ENCODE results near the gene COASY.

Gene COASY

DNA sequence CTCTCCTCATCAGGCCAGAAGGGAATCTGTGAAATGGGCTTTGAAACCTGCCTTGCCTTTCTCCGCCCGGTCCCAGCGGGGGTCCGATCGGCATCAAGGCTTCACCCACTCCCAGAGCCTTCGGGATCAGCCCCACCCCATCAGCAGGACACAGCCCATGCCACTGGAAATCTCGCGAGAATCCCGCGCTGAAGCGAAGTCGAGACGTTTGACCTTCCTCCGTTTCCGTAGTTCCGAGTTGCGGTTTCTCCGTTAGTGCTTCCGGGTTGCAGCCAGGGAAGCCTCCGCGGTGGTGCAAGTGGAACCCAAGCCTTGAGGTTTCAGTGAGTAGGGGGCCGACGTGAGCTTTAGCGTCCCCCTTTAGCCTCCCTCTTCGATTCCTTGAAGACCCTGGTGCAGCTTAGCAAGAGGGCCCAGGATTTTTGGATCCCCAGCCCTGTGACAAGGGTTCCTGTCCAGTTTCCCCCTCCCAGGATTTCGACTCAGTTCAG lies at the start of gene COASY:
COASY (plus strand) TSS at position 252 of the 491 bp plus-strand sequence. CDS start 475 bp downstream, outside the sequence.
- DNase-seq (ENCODE audit: low read depth) = peak; percentile 87

DNA sequence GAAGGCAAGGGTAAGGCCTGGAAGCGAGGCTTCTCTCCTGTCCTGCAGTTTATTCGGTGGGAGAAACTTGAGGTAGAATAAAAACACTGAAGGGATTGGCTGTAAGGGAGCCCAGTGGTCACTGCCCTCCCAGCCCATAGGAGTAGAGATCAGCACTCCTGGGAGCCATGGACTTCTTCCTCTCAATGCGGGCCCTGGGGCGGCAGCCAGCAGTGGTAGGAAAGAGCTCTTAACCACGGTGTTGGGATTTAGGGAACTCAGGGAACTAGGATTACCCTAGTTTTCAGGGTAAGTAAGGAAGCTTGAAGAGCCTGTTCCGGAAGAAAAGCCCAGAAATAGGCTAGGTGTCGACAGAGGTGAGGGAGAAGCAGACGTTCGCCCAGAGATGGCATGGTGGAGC lies 49.7 kb upstream of the COASY start:
- no peak for DNase-seq (ENCODE audit: low read depth)

DNA sequence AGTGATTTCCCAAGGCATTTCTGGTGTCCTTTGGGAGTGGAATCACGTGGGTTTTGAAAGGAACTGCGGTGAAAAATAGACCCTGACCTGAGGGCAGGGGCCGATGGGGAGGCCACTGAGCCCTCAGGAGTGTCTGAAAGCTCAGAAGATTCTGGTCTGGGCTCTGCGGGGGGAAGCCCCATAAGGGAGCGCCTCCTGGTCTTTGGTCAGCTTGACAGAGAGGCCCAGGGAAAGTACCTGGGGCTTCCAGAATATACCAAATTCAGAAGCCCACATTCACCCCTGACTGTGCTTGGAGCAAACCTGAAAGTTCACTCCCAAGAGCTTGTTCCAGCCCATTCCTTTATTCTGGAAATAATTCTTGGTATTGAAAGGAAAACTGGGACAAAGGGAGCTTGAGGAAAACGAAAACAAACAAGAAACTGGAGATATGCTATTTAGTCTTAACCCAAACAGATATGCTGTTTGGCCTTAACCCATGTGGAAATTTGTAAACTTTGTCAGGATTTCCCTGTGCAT lies 49.2 kb upstream of the COASY start:
- no peak for DNase-seq (ENCODE audit: low read depth)

DNA sequence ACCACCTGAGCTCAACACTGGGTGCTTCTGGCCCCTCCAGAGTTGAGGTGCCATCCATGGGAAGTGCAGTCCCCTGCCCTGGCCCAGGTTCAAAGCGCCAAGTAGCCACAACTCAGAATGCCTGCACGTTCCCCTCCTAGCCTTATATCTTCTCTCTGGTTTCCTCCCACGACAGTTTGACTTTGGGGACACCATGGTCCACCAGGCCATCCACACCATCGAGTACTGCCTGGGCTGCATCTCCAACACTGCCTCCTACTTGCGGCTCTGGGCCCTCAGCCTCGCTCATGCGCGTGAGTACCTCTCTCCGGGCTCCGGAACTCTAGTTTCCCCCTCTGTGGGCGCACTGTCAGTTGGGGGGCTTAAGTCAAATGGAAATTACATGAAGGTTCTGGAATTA lies 48.3 kb upstream of the COASY start:
- DNase-seq (ENCODE audit: low read depth) = no peak

DNA sequence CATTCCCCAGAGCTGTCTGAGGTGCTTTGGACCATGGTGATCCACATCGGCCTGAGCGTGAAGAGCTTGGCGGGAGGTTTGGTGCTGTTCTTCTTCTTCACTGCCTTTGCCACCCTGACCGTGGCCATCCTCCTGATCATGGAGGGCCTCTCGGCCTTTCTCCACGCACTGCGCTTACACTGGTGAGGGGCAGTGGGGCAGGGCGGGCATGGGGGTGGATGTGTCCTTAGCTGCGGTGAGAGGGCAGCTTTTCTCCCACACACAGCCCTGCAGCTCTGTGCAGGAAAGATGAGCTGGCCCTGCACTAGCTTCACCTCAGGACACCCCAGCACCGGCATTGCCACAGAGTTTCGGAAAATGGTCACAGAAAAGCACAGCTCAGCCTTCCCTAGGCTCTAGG lies 47.7 kb upstream of the COASY start:
- DNase-seq (ENCODE audit: low read depth) = no peak

DNA sequence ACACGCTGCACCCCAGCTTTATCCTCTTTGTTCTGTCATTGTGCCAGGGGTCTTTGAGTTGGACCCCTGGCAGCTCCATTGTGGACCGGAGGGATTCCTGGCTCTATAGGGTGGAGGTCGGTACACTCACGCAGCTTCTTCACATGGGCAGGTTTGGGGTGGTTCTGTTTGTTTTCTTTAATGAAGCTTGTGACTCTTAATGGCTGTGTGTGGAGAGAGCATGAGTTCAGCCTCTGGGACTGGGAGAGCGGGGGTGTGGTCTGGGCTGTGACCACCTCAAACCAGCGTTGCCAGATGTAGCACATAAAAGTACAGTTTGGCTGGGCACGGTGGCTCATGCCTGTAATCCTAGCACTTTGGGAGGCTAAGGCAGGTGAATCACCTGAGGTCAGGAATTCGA lies 47.1 kb upstream of the COASY start:
- DNase-seq (ENCODE audit: low read depth) = no peak

DNA sequence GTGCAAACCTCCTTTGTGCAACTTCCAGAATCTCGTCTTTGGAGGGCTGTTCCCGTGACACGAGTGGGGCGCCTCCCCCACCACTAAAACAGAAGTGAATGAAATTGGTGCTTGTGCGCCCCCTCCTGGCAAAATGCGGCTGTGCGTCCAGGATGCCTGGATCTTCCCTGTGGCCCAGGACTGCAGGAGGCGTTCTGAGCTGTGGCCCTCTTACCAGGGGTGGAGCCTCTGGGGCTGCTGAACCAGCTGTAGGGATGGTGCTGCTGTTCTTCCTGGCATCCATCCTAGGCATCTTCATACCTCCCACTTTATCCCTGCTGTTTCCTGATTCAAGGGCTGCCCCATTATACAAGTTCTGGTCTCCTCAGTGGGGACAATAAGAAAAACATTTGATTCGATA lies 44.4 kb upstream of the COASY start:
- peak; percentile 76 for DNase-seq (ENCODE audit: low read depth)

DNA sequence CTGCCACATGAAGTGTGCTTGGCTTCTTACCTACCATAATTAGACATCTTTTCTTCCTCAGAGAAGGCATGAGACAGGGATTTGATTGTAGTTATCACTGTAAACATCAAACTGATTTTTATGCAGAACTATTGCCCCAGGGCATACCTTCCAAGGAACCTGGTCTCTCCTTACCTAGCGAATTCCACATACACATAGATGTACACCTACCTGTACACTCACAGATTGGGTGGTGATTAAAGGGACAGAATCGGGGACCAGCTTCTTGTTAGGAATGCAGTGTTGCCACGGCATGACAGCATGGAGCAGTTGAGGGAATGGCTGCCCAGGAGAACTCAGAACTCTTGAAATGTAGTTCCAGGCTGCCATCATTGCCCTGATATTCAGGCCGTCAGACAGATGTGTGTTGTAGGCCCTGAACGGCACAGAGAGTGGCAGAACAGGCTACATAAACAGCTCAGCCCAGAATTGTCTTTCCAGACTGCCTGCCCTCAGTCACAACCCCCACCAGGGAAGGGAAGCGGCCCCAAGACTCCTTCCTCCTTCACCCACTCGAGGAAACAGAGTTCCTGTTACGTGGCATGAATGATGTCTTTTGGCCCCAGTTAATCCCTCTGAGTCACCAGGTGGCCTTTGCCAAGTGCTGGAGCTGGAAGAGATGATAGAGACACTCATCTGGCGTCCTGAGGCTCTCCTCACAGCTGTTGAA lies 43.7 kb upstream of the COASY start:
- no peak for DNase-seq (ENCODE audit: low read depth)

DNA sequence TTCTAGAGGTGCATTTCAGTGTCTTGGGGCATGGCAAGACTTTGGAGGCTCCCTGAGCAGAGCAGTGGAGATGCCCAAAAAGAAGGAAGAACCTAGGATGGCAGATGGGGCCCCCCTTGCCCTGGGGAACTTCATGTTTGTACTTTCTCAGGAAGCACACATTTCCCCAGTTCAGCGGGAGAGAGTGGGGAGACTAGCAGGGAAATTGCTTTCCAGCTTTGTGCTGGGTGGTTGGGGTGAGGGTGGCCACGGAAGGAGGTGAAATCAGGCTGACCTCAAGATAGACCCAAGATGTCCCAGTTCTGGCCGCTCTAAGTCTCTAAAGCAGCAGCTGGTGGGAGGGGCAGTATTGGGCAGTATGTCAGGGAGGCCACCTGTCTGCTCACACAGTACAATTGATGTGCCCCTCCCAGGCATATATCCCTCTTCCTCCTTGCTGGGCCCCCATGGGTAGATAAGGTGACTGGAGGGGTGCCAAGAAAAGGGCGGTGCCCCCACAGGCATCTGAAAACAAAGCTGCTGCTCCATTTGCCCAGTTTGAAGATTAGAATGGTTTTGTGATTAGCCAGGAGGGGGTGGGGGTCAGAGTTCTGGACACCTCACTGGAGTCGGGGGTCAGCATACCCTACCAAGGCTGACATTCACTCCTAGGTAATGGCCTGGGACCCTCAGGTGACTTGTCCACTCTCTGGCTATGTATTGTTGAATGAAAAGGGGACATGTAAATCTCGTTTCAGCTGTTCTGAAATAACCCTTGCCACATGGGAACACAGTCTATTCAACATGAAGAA lies 43.0 kb upstream of the COASY start:
- DNase-seq (ENCODE audit: low read depth) = no peak

DNA sequence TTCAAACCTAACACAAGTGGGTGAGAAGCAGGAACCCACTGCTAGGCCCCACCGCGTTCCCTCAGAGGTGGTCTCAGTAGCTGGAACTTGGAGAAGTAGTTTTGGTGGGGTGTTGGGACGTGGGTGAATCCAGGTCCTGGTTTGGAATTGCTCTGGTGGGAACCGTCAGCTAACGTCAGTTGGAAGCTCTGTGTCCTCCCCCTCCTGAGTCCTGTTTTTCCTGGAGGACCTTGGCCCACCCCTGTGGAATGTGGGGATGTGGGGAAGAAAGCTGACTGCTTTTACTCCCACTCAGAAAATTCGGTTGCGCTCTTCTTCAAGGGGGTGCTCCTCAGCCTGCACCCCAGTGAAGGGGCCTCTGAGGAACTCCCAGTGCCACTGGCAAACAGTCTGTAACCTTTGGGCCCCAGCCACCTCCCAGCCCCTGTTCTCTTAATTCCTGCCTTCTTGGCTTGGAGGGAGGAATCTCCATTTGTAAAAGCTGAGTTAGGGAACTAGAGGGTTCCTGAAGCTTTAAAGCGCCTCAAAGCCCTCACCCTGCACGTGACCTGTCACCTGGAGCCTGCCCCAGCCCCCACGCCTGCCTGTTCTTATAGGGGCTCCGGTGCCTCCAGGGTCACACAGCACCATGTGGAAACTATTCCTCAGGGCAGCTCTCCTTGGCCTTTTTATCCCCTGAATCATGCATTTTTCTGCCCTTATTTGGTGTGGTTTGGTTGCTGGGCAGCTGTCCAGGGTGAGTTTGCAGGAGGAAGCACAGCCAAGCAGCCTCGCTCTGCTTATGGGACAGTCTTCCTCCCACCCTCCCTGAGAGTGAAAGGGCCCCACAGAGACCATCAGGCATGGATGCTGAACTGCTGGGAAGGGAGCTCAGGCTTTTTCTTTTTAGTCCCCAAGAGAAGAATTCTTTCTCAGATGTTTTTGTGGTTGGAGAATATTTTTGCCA lies 42.1 kb upstream of the COASY start:
- no peak for DNase-seq (ENCODE audit: low read depth)

DNA sequence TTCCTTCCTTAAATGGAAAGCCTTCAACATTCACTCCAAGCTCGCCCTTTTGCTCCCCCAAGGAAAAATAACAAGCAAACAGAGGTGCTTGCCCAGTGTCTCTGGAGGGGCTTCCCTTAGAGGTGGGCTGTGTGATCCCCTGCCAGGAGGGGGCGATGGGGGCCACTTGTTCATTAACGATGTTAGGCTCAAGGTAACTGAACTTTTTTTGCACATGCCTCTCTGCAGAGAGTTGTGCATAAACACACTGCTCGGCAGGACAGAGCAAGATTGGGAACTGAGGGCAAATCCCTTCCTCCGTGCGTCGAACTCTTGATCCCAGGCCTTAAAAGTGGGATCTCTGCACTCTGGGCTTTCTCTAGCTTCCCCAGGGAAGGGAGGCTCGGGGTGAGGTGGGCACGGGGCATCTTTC lies 41.4 kb upstream of the COASY start:
- DNase-seq (ENCODE audit: low read depth) = no peak

DNA sequence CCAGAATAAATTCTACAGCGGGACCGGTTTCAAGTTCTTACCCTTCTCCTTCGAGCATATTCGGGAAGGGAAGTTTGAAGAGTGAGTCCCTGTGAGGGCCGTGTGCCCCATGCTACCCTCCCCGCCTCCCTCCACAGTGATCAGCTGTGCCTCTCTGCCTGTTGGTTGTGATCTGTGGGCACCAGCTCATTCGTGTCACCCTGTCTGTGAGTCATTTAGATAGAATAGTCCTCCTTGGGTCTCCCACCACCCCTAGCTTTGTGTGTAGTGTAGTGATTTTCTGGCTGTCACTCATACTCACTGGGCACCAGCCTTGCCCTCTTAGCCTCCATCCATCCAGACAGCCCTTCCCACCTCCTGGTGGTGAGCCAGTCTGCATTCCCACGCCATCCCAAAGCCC lies 40.9 kb upstream of the COASY start:
- DNase-seq (ENCODE audit: low read depth) = no peak

DNA sequence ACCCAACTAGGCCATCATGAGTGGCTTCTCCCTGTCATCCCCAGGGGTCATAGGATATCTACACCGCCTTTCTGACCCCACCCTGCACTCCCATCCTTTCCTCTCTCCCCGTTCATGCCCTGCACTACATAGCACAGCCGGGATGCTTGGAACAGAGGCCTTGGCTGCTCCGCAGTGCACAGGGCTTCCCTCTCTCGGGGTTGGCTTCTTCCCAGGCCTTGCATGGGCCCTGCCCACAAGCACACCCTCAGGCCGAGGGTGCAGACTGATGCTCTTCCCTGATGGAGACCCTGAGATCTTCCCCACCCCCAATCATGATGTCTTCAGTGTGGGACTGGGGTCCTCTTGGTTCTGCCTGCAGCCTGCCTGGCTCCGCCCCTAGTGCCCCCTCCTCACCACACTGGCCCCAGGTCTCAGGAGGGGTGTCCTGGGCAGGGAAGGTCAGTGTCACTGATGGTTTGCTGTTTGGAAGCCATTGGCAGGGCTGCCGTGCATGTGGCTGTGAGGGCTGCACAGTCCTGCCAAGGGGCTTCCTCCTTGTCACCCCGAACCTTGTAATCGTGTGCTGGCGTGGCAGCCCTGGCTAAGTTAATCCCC lies 40.2 kb upstream of the COASY start:
- no peak for DNase-seq (ENCODE audit: low read depth)

DNA sequence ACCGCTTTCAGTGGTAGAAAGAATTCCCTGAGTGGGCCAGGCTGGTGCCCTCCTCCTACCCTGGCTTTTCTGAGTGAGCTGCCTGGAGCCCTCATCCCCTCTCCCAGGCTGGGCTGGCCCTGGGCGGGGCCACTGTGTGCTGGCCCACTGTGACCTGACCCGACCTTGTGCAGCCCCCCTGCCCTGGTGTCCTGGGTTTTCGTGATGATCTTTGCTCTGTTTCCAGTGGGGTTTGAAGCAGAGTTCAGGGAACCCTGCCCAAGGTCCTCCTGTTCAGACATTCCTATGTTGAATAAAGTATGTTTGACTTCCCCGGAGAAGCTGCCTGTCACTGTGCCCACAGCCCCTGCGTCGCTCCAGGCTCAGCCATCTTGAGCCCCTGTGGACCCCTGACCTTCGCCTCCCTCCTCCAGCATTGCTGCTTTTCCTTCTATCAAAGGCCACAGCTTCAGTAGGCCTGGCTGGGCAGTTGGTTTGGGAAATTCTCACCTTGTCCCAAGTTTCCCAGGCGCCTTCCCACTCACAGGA lies 39.6 kb upstream of the COASY start:
- DNase-seq (ENCODE audit: low read depth) = no peak

DNA sequence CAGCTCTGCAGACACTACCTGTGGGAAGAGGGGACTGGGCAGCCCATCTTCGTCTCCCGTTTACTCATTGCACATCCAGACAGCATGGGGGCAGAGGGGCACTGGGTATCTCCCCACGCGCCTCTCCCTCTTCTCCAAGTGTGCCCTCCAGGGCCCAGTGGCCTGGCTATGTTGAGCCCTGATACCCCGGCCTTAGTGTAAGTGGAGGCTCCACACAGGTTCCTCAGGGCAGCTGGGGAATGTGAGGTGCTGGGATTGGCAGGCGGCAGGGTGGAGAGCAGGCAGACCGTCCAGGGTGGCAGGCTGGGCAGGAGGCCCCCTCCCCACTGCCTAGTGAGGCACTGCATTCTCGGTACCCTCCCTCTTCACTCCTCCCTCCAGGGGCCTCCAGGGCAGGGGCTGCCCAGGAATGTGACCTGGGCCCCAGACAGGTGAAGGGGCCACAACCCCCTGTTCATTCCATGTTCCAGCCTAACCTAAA lies 39.1 kb upstream of the COASY start:
- no peak for DNase-seq (ENCODE audit: low read depth)

DNA sequence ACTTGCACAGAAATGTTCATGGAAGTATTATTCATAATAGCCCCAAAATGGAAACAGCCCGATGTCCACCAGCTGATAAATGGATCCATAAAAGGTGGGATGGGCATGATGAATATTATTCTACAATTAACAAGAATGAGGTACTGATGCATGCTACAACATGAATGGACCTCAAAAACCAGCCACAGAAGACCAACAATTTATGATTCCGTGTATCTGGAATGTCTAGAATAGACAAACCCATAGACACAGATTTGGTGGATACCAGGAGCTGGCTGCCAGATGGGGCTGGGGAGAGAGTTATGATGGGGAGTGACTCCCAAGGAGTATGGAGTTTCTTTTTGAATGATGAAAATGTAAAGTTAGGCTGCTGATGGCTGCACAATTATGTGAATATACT lies 36.7 kb upstream of the COASY start:
- DNase-seq (ENCODE audit: low read depth) = no peak

DNA sequence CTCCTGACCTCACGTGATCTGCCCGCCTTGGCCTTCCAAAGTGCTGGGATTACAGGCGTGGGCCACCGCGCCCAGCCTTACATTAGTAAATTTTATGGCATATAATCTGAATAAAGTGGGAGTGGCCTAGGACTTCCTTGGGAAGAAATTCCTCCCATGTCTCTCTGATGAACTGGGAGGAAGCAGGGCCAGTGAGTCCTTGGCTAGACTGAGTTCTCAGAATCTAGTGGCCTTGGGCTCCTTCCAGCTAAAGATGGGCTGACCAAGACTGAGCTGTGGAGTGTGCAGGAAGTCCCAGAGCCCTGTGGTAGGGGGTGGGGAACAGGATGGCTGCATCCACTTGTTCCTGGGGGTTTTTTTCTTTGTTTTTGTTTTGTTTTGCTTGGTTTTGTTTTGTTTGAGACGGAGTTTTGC lies 35.9 kb upstream of the COASY start:
- no peak for DNase-seq (ENCODE audit: low read depth)

DNA sequence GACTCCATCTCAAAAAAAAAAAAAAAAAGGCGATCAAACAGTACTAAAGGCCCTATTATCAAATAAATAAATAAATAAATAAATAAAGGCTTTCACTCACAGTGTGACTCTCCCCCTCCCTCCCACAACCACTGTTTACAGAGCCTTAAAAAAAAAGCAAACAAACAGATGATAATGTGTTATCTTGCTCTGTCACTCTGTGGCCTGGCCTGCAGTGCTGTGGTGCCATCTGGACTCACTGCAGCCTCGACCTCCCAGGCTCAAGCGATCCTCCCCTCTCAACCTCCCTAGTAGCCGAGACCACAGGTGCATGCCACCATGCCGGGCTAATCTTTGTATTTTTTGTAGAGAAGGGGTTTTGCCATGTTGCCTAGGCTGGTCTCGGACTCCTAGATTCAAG lies 34.0 kb upstream of the COASY start:
- DNase-seq (ENCODE audit: low read depth) = no peak

DNA sequence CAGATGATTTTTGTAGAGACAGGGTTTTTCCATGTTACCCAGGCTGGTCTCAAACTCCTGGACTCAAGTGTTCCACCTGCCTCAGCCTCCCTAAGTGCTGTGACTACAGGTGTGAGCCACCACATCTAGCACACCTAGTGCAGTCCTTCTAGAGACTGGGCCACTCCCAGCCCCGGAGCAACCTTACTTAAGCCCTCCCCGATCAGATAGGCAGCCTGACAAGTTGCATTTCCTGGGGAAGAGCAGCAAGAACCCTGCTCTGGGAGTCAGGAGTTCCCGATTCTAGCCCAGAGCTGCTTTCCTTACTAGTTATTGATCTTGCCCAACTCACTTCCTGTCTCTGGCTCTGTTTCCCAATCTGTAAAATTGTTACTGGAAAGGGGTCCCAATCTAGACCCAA lies 32.9 kb upstream of the COASY start:
- DNase-seq (ENCODE audit: low read depth) = no peak

DNA sequence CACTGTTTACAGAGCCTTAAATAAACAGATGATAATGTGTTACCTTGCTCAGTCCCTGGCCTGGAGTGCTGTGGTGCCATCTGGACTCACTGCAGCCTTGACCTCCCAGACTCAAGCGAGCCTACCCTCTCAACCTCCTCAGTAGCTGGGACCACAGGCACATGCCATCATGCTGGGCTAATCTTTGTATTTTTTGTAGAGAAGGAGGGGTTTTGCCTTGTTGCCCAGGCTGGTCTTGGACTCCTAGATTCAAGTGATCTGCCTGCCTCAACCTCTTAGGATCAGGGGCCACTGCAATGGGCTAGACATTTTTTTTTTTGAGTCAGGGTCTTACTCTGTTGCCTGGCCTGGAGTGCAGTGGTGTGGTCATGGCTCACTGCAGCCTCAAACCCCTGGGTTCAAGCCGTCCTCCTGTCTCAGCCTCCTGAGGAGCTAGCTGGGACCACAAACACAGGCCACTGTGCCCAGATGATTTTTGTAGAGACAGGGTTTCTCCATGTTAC lies 30.9 kb upstream of the COASY start:
- no peak for DNase-seq (ENCODE audit: low read depth)

Measured in stimulated activated CD8-positive, alpha-beta memory T cell treated with anti-CD3 and anti-CD28 coated beads, Interleukin-12 subunit alpha, Interleukin-12 subunit beta, amount 100 ng/mL, for 1 hour (primary cell).